HG03469 (cell line): ENCODE data around the gene HSD11B1.

Experiments
- ATAC-seq: cut with Tn5 transposase; IDR thresholded peaks from one replicate; pipeline ENCODE4 v1.9.1; 2021; ENCODE audit warnings: mild to moderate bottlenecking, moderate library complexity, moderate number of reproducible peaks; ENCODE audit not compliant: unreplicated experiment

Gene HSD11B1

GRCh38 chr1:209751627-209752231, 47.1 kb downstream of the HSD11B1 start:
- ATAC-seq = peak; percentile 39

- ATAC-seq = no peak
Observed at GRCh38 chr1:209752890-209753289, 48.2 kb downstream of the HSD11B1 start.

GRCh38 chr1:209755256-209755655, 50.6 kb downstream of the HSD11B1 start:
- no peak for ATAC-seq

- ATAC-seq = peak; percentile 63
Observed at GRCh38 chr1:209755926-209756614, 51.4 kb downstream of the HSD11B1 start, which contains the start of gene TRAF3IP3. TRAF3IP3 (plus strand) TSS chr1:209756053; CDS start chr1:209760040, 3,987 bp downstream.

GRCh38 chr1:209756615-209757445, 52.2 kb downstream of the HSD11B1 start:
- ATAC-seq = no peak

GRCh38 chr1:209758400-209758799, 53.8 kb downstream of the HSD11B1 start:
- no peak for ATAC-seq

GRCh38 chr1:209759829-209760359, 55.2 kb downstream of the HSD11B1 start:
- ATAC-seq = no peak

GRCh38 chr1:209761011-209761635, 56.5 kb downstream of the HSD11B1 start:
- no peak for ATAC-seq

- ATAC-seq = no peak
Observed at GRCh38 chr1:209766051-209766450, 61.4 kb downstream of the HSD11B1 start.

- no peak for ATAC-seq
Observed at GRCh38 chr1:209767096-209767495, 62.5 kb downstream of the HSD11B1 start.

- no peak for ATAC-seq
Observed at GRCh38 chr1:209767706-209768105, 63.1 kb downstream of the HSD11B1 start.

GRCh38 chr1:209768354-209768774, 63.7 kb downstream of the HSD11B1 start:
- peak; percentile 83 for ATAC-seq

GRCh38 chr1:209769171-209769904, 64.7 kb downstream of the HSD11B1 start:
- ATAC-seq = peak; percentile 66

GRCh38 chr1:209769971-209770370, 65.3 kb downstream of the HSD11B1 start:
- ATAC-seq = no peak

- no peak for ATAC-seq
Observed at GRCh38 chr1:209770636-209771415, 66.2 kb downstream of the HSD11B1 start.

GRCh38 chr1:209772126-209772525, 67.5 kb downstream of the HSD11B1 start:
- ATAC-seq = no peak

GRCh38 chr1:209774592-209774991, 69.9 kb downstream of the HSD11B1 start:
- ATAC-seq = no peak

- no peak for ATAC-seq
Observed at GRCh38 chr1:209775678-209776077, 71.0 kb downstream of the HSD11B1 start.

- no peak for ATAC-seq
Observed at GRCh38 chr1:209777587-209777986, 72.9 kb downstream of the HSD11B1 start.
